GM12872 (cell line): ENCODE measurements around the gene CREB5.

Experiments used
- CTCF ChIP-seq: IDR thresholded peaks from 3 replicates; pipeline ENCODE4 v1.5.1; 2011; ENCODE audit warnings: low read depth, mild to moderate bottlenecking, low read length, moderate library complexity; ENCODE audit not compliant: insufficient read depth

The CREB5 gene

GRCh38 chr7:28427236-28427635 is 14.9 kb downstream of the CREB5 start:
- no peak for TF ChIP-seq CTCF

GRCh38 chr7:28430616-28431015 is 18.3 kb downstream of the CREB5 start:
- TF ChIP-seq CTCF: no peak

GRCh38 chr7:28432105-28432504 is 19.8 kb downstream of the CREB5 start:
- no peak for TF ChIP-seq CTCF

GRCh38 chr7:28433039-28433438 is 20.7 kb downstream of the CREB5 start:
- no peak for TF ChIP-seq CTCF

GRCh38 chr7:28433699-28434219 is 21.4 kb downstream of the CREB5 start:
- no peak for TF ChIP-seq CTCF

GRCh38 chr7:28434510-28434909 is 22.2 kb downstream of the CREB5 start:
- TF ChIP-seq CTCF: no peak

GRCh38 chr7:28435152-28435551 is 22.8 kb downstream of the CREB5 start:
- no peak for TF ChIP-seq CTCF
